ENCODE measurements around the gene GSTP1.
"Not testable (repeated sequence)": the region's sequence is repeated elsewhere in the genome, so short reads cannot be mapped to it uniquely, and the experiment has no call there.

GSTP1 gene

GRCh38 chr11:67583247-67584204 is at the start of gene GSTP1:
GSTP1 (plus strand) TSS chr11:67583812; CDS start chr11:67583844, 32 bp downstream.
- peak; percentile 87 to 94 for DNase-seq (ENCODE audit: low spot score in 2 of 2)
- peak within 1 kb of the TSS; percentile 98 for H3K4me3 ChIP-seq
- H3K4me1 ChIP-seq, result peaks cover 23% of the 10 kb centered on the region
- no peaks in the 10 kb centered on the region for H3K9me3 ChIP-seq
- H3K27me3 ChIP-seq (ENCODE audit: low read depth), result no peaks in the 10 kb centered on the region
- H3K36me3 ChIP-seq (replicated peaks), result peaks cover 49% of the 10 kb centered on the region
- in situ Hi-C loops (cut with MboI; ENCODE audit: low sequenced_read_pairs), result no loop called here

DNA sequence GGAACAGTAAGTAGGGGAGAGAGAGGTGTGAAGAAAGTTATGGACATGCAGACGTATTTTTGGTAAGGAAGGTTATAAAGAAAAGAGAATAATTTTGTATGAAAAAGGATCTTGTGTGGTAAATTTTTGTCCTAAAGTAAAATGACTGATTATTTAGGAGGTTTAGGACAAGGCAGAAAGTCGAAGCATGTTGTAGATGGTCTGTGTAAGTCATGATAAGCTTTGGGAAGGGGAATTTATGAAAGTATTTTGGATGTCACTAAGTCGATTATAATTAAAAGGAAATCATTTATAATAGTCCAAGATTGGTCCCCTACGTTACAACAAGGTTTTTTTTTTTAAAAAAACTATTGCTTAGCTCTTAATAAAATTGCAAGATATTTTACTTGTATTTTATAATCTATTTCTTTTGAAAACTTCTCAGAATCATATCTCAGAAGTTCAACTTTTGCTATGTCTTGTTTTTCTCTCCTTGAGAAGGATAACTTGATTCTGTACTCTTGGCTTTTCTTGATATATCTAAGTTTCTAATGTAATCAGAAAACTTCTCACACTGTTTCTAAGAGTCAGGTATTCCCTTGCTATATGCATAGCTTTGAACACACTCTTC is 49.4 kb upstream of the GSTP1 start:
- H3K9me3 ChIP-seq, result peaks cover 26% of the 10 kb centered on the region
- in situ Hi-C loops (cut with MboI; ENCODE audit: low sequenced_read_pairs), result no loop called here
- no peaks in the 10 kb centered on the region for H3K36me3 ChIP-seq (replicated peaks)
- DNase-seq (ENCODE audit: low spot score in 2 of 2), result peak in 1 of 2 experiments; percentile 31
- H3K4me3 ChIP-seq, result no peak overlapping the region
- H3K27me3 ChIP-seq (ENCODE audit: low read depth), result no peaks in the 10 kb centered on the region
- no peaks in the 10 kb centered on the region for H3K4me1 ChIP-seq

GRCh38 chr11:67535561-67535960 is 48.1 kb upstream of the GSTP1 start:
- no peaks in the 10 kb centered on the region for H3K4me1 ChIP-seq
- H3K9me3 ChIP-seq, result peaks cover 22% of the 10 kb centered on the region
- no peak for DNase-seq (ENCODE audit: low spot score in 2 of 2)
- in situ Hi-C loops (cut with MboI; ENCODE audit: low sequenced_read_pairs), result no loop called here
- no peak overlapping the region for H3K4me3 ChIP-seq
- H3K27me3 ChIP-seq (ENCODE audit: low read depth), result no peaks in the 10 kb centered on the region
- H3K36me3 ChIP-seq (replicated peaks), result no peaks in the 10 kb centered on the region

DNA sequence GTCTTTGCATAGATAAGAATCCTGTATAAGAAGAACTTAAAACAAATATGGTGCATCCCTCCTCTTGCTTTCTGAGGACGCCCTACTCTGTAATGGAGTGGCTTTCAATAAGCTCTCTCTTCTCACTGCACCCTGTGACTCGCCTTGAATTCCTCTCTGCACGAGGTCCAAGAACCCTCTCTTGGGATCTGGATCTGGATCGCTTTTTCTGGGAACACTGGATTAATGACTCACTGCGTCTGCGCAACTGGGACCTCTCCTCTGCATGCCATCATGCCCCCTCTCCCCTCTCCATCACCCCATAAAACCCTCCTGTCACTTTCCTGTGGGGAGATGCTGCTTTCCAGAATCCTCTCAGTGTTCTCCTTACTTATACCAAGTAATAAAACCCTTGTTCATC is 45.3 kb upstream of the GSTP1 start:
- Histone ChIP-seq H3K9me3 (peaks cover 16% of the 10 kb centered on the region), H3K4me3 (no peak overlapping the region), H3K36me3 (replicated peaks) (no peaks in the 10 kb centered on the region), H3K4me1 (no peaks in the 10 kb centered on the region), H3K27me3 (ENCODE audit: low read depth) (no peaks in the 10 kb centered on the region)
- DNase-seq (ENCODE audit: low spot score in 2 of 2), result no peak
- in situ Hi-C loops (cut with MboI; ENCODE audit: low sequenced_read_pairs), result no loop called here

- DNase-seq (ENCODE audit: low spot score in 2 of 2), result no peak
- no peaks in the 10 kb centered on the region for H3K27me3 ChIP-seq (ENCODE audit: low read depth)
- peaks cover 12% of the 10 kb centered on the region; the same call in 1 of the 2 replicates for H3K9me3 ChIP-seq
- no peaks in the 10 kb centered on the region for H3K36me3 ChIP-seq (replicated peaks)
- in situ Hi-C loops (cut with MboI; ENCODE audit: low sequenced_read_pairs), result no loop called here
- H3K4me3 ChIP-seq, result no peak overlapping the region
- H3K4me1 ChIP-seq, result no peaks in the 10 kb centered on the region
These were observed 44.6 kb upstream of the GSTP1 start for GRCh38 chr11:67538823-67539505.

DNA sequence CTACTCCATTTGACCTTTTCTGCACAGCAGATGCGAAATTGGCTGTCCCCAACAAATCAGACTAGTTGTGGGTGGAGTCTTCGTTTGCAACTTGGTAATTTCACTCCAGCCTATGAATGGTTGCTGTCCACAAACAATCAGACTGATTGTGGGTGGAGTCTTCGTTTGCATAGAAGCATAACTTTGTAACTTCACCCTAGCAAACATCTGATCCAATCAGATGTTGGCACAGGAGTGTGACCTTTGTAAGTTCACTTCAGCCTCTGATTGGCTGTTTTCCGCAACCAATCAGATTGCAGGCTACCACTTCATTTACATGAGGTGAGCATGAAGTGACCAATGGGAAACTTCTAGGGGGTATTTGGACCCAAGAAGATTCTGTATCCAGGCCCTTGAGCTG is 44.1 kb upstream of the GSTP1 start:
- Histone ChIP-seq H3K36me3 (replicated peaks) (no peaks in the 10 kb centered on the region), H3K4me1 (no peaks in the 10 kb centered on the region), H3K4me3 (no peak overlapping the region), H3K27me3 (ENCODE audit: low read depth) (no peaks in the 10 kb centered on the region), H3K9me3 (peaks cover 9% of the 10 kb centered on the region; the same call in 1 of the 2 replicates)
- in situ Hi-C loops (cut with MboI; ENCODE audit: low sequenced_read_pairs), result no loop called here
- DNase-seq (ENCODE audit: low spot score in 2 of 2), result no peak

DNA sequence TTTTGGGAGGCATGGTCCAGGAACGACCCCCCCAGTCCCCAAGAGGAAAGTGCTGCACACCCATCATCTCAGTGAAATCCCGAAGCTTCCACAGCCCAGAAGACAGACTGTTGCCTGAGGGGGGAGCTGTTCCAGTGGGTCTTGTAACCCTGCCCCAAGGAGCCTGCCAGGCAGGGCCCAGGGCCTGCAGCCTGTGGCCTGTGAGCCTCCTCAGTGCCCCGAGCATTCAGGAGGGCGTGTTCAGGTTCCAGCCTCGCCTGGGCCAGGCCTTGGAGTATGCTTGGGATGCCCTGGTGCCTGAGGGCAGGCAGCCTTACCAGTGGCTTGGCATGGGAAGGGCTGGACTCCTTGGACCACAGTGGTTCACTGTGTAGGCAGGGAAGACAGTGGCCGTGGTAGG is 42.4 kb upstream of the GSTP1 start:
- in situ Hi-C loops (cut with MboI; ENCODE audit: low sequenced_read_pairs), result no loop called here
- no peak for DNase-seq (ENCODE audit: low spot score in 2 of 2)

DNA sequence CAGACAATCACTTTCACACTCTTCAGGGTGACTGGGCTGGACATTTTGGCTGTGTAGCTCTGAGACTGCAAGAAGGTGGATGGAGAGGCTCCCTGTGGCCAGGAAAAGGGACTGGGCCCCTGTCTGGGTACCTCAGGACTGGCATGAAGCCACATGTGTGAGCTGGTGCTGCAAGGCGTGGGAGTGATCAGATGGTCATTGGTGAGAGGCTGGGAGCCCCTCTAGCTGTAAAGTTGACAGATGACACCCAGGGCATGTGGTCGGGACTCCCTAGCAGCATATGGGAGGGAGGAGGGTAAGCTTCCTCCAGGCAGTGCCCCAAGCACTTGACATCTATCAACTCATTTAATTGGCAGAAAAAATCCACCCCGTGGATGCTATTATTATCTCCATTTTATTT is 41.4 kb upstream of the GSTP1 start:
- no peaks in the 10 kb centered on the region for H3K36me3 ChIP-seq (replicated peaks)
- in situ Hi-C loops (cut with MboI; ENCODE audit: low sequenced_read_pairs), result no loop called here
- DNase-seq (ENCODE audit: low spot score in 2 of 2), result no peak
- no peaks in the 10 kb centered on the region for H3K27me3 ChIP-seq (ENCODE audit: low read depth)
- no peak overlapping the region for H3K4me3 ChIP-seq
- H3K9me3 ChIP-seq, result no peaks in the 10 kb centered on the region
- no peaks in the 10 kb centered on the region for H3K4me1 ChIP-seq

More for the DNA sequence above, 42.4 kb upstream of the GSTP1 start:
- Histone ChIP-seq H3K4me1 (no peaks in the 10 kb centered on the region), H3K4me3 (no peak overlapping the region), H3K9me3 (no peaks in the 10 kb centered on the region), H3K27me3 (ENCODE audit: low read depth) (no peaks in the 10 kb centered on the region), H3K36me3 (replicated peaks) (no peaks in the 10 kb centered on the region)

DNA sequence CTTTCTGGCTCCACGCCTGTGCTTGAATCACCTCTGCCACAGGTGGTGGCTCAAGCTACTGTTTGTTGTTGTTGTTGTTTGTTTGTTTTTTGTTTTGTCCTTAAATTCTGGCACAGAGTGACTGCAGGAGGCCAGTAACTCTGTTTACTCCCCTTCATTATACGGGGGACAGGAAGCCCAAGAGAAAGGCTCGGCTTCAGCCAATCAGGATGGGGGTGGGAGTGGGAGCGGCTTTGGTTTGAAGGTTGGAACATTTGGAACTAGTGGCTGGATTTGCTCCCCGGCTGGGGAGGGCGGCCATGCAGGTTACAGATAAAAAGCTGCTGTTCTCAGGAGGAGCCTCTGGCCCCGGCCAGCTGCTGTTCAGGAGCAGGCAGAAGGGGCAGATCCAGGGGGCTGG is 40.6 kb upstream of the GSTP1 start:
- Histone ChIP-seq H3K4me1 (no peaks in the 10 kb centered on the region), H3K27me3 (ENCODE audit: low read depth) (no peaks in the 10 kb centered on the region), H3K4me3 (no peak overlapping the region), H3K36me3 (replicated peaks) (no peaks in the 10 kb centered on the region), H3K9me3 (no peaks in the 10 kb centered on the region)
- in situ Hi-C loops (cut with MboI; ENCODE audit: low sequenced_read_pairs), result no loop called here
- DNase-seq (ENCODE audit: low spot score in 2 of 2), result no peak

DNA sequence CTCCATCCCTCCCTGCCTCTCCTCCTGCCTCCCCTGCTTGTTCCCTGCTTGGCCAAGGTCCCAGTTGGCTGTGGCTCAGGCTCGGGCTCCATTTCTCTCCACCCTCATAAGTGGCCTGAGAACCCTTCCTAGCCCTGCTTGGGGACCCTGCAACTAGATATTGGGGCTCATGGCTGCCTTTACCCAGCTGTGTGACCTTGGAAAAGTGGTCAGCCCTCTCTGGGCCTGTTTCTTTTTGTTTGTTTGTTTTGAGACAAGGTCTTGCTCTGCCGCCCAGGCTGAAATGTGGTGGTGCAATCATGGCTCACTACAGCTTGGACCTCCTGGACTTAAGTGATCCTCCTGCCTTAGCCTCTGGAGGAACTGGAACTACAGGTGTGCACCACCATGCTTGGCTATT is 40.0 kb upstream of the GSTP1 start:
- Histone ChIP-seq H3K4me3 (no peak overlapping the region), H3K36me3 (replicated peaks) (no peaks in the 10 kb centered on the region), H3K9me3 (no peaks in the 10 kb centered on the region), H3K4me1 (no peaks in the 10 kb centered on the region), H3K27me3 (ENCODE audit: low read depth) (no peaks in the 10 kb centered on the region)
- in situ Hi-C loops (cut with MboI; ENCODE audit: low sequenced_read_pairs), result no loop called here
- DNase-seq (ENCODE audit: low spot score in 2 of 2), result no peak

- in situ Hi-C loops (cut with MboI; ENCODE audit: low sequenced_read_pairs), result no loop called here
- Histone ChIP-seq H3K27me3 (ENCODE audit: low read depth) (no peaks in the 10 kb centered on the region), H3K4me3 (no peak overlapping the region), H3K4me1 (no peaks in the 10 kb centered on the region), H3K9me3 (no peaks in the 10 kb centered on the region), H3K36me3 (replicated peaks) (no peaks in the 10 kb centered on the region)
- DNase-seq (ENCODE audit: low spot score in 2 of 2), result no peak
These were observed 38.9 kb upstream of the GSTP1 start for GRCh38 chr11:67544616-67545242.

- Histone ChIP-seq H3K36me3 (replicated peaks) (no peaks in the 10 kb centered on the region), H3K9me3 (peaks cover 2% of the 10 kb centered on the region), H3K4me3 (no peak overlapping the region), H3K27me3 (ENCODE audit: low read depth) (no peaks in the 10 kb centered on the region), H3K4me1 (no peaks in the 10 kb centered on the region)
- DNase-seq (ENCODE audit: low spot score in 2 of 2), result peak in 1 of 2 experiments; percentile 52
- in situ Hi-C loops (cut with MboI; ENCODE audit: low sequenced_read_pairs), result no loop called here
These were observed 38.3 kb upstream of the GSTP1 start for GRCh38 chr11:67545280-67545679.

- DNase-seq (ENCODE audit: low spot score in 2 of 2); in situ Hi-C loops (cut with MboI; ENCODE audit: low sequenced_read_pairs): not testable (repeated sequence)
These were observed 35.5 kb upstream of the GSTP1 start for GRCh38 chr11:67548112-67548511.

More at GRCh38 chr11:67548112-67548511, 35.5 kb upstream of the GSTP1 start:
- peaks cover 18% of the 10 kb centered on the region for H3K9me3 ChIP-seq
- not testable (repeated sequence) for H3K4me3 ChIP-seq; H3K27me3 ChIP-seq (ENCODE audit: low read depth); H3K36me3 ChIP-seq (replicated peaks); H3K4me1 ChIP-seq
